ENCODE measurements around the gene ENOX1. TPM values are rescaled to one million over a fixed set of nuclear protein-coding genes. Genes with fewer than 3 reads are reported as not detected.

ENOX1 gene
- total RNA-seq, 1 experiment from 2014 or later = 0.26 TPM

GRCh38 chr13:43546816-43547215 is 240.0 kb downstream of the ENOX1 start:
- Mint-ChIP-seq H3K36me3 (no peaks in the 10 kb centered on the region), H3K27ac (no peak overlapping the region), H3K4me3 (no peak overlapping the region), H3K27me3 (ENCODE audit: low read depth) (no peaks in the 10 kb centered on the region), H3K4me1 (no peaks in the 10 kb centered on the region), H3K9me3 (no peaks in the 10 kb centered on the region)
- no peak for TF ChIP-seq FOXJ3 (CRISPR knock-in tag; IDR thresholded peaks at IDR 0.05; ENCODE audit: borderline replicate concordance)
- TF ChIP-seq SMAD3 (CRISPR knock-in tag; IDR thresholded peaks at IDR 0.05; ENCODE audit: borderline replicate concordance) = no peak
- no peak for TF ChIP-seq TEAD4 (CRISPR knock-in tag; IDR thresholded peaks at IDR 0.05)
- TF ChIP-seq KAT7 (CRISPR knock-in tag; IDR thresholded peaks at IDR 0.05; ENCODE audit: borderline replicate concordance) = no peak
- no peak for TF ChIP-seq MAX (CRISPR knock-in tag; IDR thresholded peaks at IDR 0.05)
- no peak for TF ChIP-seq JUN (CRISPR knock-in tag; IDR thresholded peaks at IDR 0.05)
- DNase-seq (ENCODE audit: low spot score) (no peak), ATAC-seq (no peak)
- ChIA-PET POLR2A (no interaction called here), CTCF (no interaction called here)

GRCh38 chr13:43546251-43546650 is 240.5 kb downstream of the ENOX1 start:
- no peak for TF ChIP-seq CDX4 (CRISPR knock-in tag; IDR thresholded peaks at IDR 0.05; ENCODE audit: borderline replicate concordance)
- no peak for TF ChIP-seq ZNF396 (CRISPR knock-in tag; IDR thresholded peaks at IDR 0.05; ENCODE audit: borderline replicate concordance)
- TF ChIP-seq MXD4 (CRISPR knock-in tag; IDR thresholded peaks at IDR 0.05; ENCODE audit: borderline replicate concordance) = no peak
- no peak for TF ChIP-seq ZNF281 (CRISPR knock-in tag; IDR thresholded peaks at IDR 0.05)
- TF ChIP-seq ZNF317 (CRISPR knock-in tag; IDR thresholded peaks at IDR 0.05; ENCODE audit: borderline replicate concordance, low read depth) = no peak
- TF ChIP-seq E2F4 (CRISPR knock-in tag; IDR thresholded peaks at IDR 0.05; ENCODE audit: borderline replicate concordance, low read depth) = no peak
- TF ChIP-seq MAX (CRISPR knock-in tag; IDR thresholded peaks at IDR 0.05) = no peak
- no peak for TF ChIP-seq IRF1 (CRISPR knock-in tag; IDR thresholded peaks at IDR 0.05)
- TF ChIP-seq SP1 (CRISPR knock-in tag; conservative IDR thresholded peaks at IDR 0.05) = no peak
- no peak for TF ChIP-seq ZNF671 (CRISPR knock-in tag; IDR thresholded peaks at IDR 0.05)
- H3K4me1 Mint-ChIP-seq = no peaks in the 10 kb centered on the region
- no peaks in the 10 kb centered on the region for H3K9me3 Mint-ChIP-seq
- DNase-seq (ENCODE audit: low spot score) = no peak
- H3K27me3 Mint-ChIP-seq (ENCODE audit: low read depth) = no peaks in the 10 kb centered on the region
- H3K4me3 Mint-ChIP-seq = no peak overlapping the region
- no peak overlapping the region for H3K27ac Mint-ChIP-seq
- H3K36me3 Mint-ChIP-seq = no peaks in the 10 kb centered on the region
- no peak for ATAC-seq
- ChIA-PET CTCF (no interaction called here), POLR2A (no interaction called here)

GRCh38 chr13:43545317-43545874 is 241.4 kb downstream of the ENOX1 start:
- Mint-ChIP-seq H3K36me3 (no peaks in the 10 kb centered on the region), H3K27ac (no peak overlapping the region), H3K9me3 (no peaks in the 10 kb centered on the region), H3K4me1 (no peaks in the 10 kb centered on the region), H3K4me3 (no peak overlapping the region), H3K27me3 (ENCODE audit: low read depth) (no peaks in the 10 kb centered on the region)
- no peak for DNase-seq (ENCODE audit: low spot score)
- ChIA-PET POLR2A (no interaction called here), CTCF (no interaction called here)
- ATAC-seq = no peak
- TF ChIP-seq FOXP4 (CRISPR knock-in tag; IDR thresholded peaks at IDR 0.05) (no peak), MYBL2 (CRISPR knock-in tag; IDR thresholded peaks at IDR 0.05) (no peak), ZNF121 (CRISPR knock-in tag; IDR thresholded peaks at IDR 0.05) (no peak), ZMAT4 (CRISPR knock-in tag; IDR thresholded peaks at IDR 0.05) (no peak), ZNF671 (CRISPR knock-in tag; IDR thresholded peaks at IDR 0.05) (no peak), CBFB (CRISPR knock-in tag; IDR thresholded peaks at IDR 0.05; ENCODE audit: low read depth) (no peak), GRHL2 (CRISPR knock-in tag; IDR thresholded peaks at IDR 0.05; ENCODE audit: insufficient replicate concordance, severe bottlenecking) (no peak), ATF3 (CRISPR knock-in tag; conservative IDR thresholded peaks at IDR 0.05) (no peak), ZNF263 (CRISPR knock-in tag; IDR thresholded peaks at IDR 0.05; ENCODE audit: low read depth) (no peak), CREB1 (CRISPR knock-in tag; IDR thresholded peaks at IDR 0.05) (no peak), ZNF138 (CRISPR knock-in tag; conservative IDR thresholded peaks at IDR 0.05) (no peak)
